Progenitor cell of endocrine pancreas (in vitro differentiated cells): ENCODE results near the gene THAP11. TPM values are rescaled to one million over a fixed set of nuclear protein-coding genes. Genes with fewer than 3 reads are reported as not detected.

ENCODE experiments used
- DNase-seq: peaks from one replicate; pipeline ENCODE4 v3.0.0; 2021; ENCODE audit warnings: low spot score; ENCODE audit not compliant: unreplicated experiment
- H3K27ac Mint-ChIP-seq: 2 replicates; pipeline ENCODE4 v1.8.0; 2021; ENCODE audit warnings: mild to moderate bottlenecking, moderate library complexity, mixed read lengths
- H3K27me3 Mint-ChIP-seq: 2 replicates; pipeline ENCODE4 v1.8.0; 2021; ENCODE audit warnings: mixed read lengths
- H3K36me3 Mint-ChIP-seq: 2 replicates; pipeline ENCODE4 v1.8.0; 2022; ENCODE audit warnings: mixed read lengths; ENCODE audit not compliant: insufficient read depth
- H3K4me1 Mint-ChIP-seq: 2 replicates; pipeline ENCODE4 v1.8.0; 2021; ENCODE audit warnings: low read depth, mixed read lengths
- H3K4me3 Mint-ChIP-seq: 2 replicates; pipeline ENCODE4 v1.8.0; 2021; ENCODE audit warnings: low read depth, mild to moderate bottlenecking, moderate library complexity, mixed read lengths
- H3K9me3 Mint-ChIP-seq: 2 replicates; pipeline ENCODE4 v1.8.0; 2021; ENCODE audit warnings: low read depth, mixed read lengths
- CTCF ChIP-seq: fragments of 200-600 bp; sonication (generic); IDR thresholded peaks from one replicate; pipeline ENCODE4 v1.5.0; 2021; ENCODE audit warnings: antibody characterized with exemption, mild to moderate bottlenecking; ENCODE audit not compliant: unreplicated experiment
- total RNA-seq: library from RNA; stranded (reverse); gene quantifications from 2 replicates; pipeline ENCODE4 v1.2.1, GENCODE V29; 2021

THAP11 gene
- total RNA-seq, 1 donor from 2014 or later = 32.0 TPM

- Mint-ChIP-seq H3K4me3 (no peak overlapping the region), H3K4me1 (no peaks in the 10 kb centered on the region), H3K36me3 (peaks cover 7% of the 10 kb centered on the region), H3K27me3 (no peaks in the 10 kb centered on the region), H3K27ac (no peak overlapping the region), H3K9me3 (no peaks in the 10 kb centered on the region)
- DNase-seq = no peak
- TF ChIP-seq CTCF = no peak
These were observed 17.0 kb upstream of the THAP11 start for GRCh38 chr16:67825119-67825518.

DNA sequence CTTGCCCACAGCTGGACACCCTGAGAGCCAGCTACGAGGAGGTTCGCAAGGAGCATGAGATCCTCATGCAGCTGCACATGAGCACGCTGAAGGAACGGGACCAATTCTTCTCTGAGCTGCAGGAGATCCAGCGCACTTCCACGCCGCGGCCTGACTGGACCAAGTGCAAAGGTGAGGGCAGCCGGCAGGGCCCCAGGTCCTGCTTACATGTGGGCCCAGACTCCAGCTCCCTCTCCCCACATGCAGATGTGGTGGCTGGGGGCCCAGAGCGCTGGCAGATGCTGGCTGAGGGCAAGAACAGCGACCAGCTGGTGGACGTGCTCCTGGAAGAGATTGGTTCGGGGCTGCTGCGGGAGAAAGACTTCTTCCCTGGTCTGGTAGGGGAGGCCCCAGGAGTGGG is 16.2 kb upstream of the THAP11 start:
- no peak for TF ChIP-seq CTCF
- Mint-ChIP-seq H3K27ac (no peak overlapping the region), H3K36me3 (peaks cover 7% of the 10 kb centered on the region), H3K27me3 (no peaks in the 10 kb centered on the region), H3K4me3 (no peak overlapping the region), H3K9me3 (no peaks in the 10 kb centered on the region), H3K4me1 (no peaks in the 10 kb centered on the region)
- no peak for DNase-seq

- no peak overlapping the region for H3K4me3 Mint-ChIP-seq
- DNase-seq = no peak
- H3K27ac Mint-ChIP-seq = no peak overlapping the region
- TF ChIP-seq CTCF = no peak
- H3K36me3 Mint-ChIP-seq = peaks cover 7% of the 10 kb centered on the region
- H3K9me3 Mint-ChIP-seq = no peaks in the 10 kb centered on the region
- no peaks in the 10 kb centered on the region for H3K27me3 Mint-ChIP-seq
- peaks cover 7% of the 10 kb centered on the region for H3K4me1 Mint-ChIP-seq
These were observed 13.5 kb upstream of the THAP11 start for GRCh38 chr16:67828651-67829050.

- Mint-ChIP-seq H3K36me3 (peaks cover 4% of the 10 kb centered on the region), H3K27me3 (no peaks in the 10 kb centered on the region), H3K4me1 (peaks cover 12% of the 10 kb centered on the region), H3K27ac (peak overlapping the region; percentile 80), H3K9me3 (no peaks in the 10 kb centered on the region), H3K4me3 (peak overlapping the region; percentile 92)
- TF ChIP-seq CTCF = no peak
- DNase-seq = no peak
These were observed 9.1 kb upstream of the THAP11 start for GRCh38 chr16:67833030-67833414.

DNA sequence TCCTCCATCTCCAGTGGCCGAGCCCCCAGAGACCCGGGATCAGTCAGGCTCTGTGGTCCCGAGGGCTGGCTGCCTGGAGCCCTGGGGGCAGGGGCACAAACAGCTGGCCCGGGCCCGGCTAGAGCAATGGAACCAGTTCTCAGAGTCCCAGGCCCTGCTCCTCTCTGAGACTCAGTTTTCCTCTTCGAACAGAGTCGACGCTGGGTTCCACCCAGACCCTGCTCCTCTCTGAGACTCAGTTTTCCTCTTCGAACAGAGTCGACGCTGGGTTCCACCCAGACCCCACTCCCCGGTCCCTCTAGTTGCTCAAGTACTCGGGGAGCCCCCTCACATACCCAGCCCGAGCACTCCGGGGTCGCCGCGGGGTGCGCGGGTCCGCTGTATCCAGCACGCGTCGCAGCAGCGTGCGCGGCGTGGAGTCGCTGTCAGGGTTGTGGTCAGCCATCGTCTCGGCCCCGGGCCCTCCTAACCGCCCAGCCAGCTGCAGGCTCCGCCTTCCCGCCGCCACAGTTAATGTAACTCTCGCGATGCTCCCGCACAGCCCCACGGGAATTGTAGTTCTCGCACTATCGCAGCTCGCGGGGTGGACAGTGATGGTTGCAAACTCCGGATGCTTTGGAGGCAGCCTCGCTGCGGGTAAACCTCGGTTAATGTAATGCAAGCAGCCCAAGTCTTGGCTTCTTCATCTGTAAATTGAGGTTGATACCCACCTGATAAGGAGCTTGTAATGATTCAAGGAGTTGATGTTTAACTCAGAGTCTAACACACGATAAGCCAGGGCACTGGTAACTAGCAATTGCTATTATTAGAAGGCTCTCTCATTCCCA is 8.5 kb upstream of the THAP11 start:
- Mint-ChIP-seq H3K27me3 (no peaks in the 10 kb centered on the region), H3K9me3 (no peaks in the 10 kb centered on the region), H3K27ac (peak overlapping the region; percentile 84), H3K4me3 (peak overlapping the region; percentile 92), H3K36me3 (peaks cover 4% of the 10 kb centered on the region), H3K4me1 (peaks cover 12% of the 10 kb centered on the region)
- no peak for TF ChIP-seq CTCF
- peak; percentile 84 for DNase-seq
